Fibroblast of peridontal ligament (primary cell): ENCODE measurements around the gene PDE6B.
"Not testable (repeated sequence)": the region's sequence is repeated elsewhere in the genome, so short reads cannot be mapped to it uniquely, and the experiment has no call there.

Source experiments
- DNase-seq: peaks from one replicate; pipeline ENCODE4 v3.0.0-alpha.2; 2010; ENCODE audit errors: extremely low read depth

The PDE6B gene

DNA sequence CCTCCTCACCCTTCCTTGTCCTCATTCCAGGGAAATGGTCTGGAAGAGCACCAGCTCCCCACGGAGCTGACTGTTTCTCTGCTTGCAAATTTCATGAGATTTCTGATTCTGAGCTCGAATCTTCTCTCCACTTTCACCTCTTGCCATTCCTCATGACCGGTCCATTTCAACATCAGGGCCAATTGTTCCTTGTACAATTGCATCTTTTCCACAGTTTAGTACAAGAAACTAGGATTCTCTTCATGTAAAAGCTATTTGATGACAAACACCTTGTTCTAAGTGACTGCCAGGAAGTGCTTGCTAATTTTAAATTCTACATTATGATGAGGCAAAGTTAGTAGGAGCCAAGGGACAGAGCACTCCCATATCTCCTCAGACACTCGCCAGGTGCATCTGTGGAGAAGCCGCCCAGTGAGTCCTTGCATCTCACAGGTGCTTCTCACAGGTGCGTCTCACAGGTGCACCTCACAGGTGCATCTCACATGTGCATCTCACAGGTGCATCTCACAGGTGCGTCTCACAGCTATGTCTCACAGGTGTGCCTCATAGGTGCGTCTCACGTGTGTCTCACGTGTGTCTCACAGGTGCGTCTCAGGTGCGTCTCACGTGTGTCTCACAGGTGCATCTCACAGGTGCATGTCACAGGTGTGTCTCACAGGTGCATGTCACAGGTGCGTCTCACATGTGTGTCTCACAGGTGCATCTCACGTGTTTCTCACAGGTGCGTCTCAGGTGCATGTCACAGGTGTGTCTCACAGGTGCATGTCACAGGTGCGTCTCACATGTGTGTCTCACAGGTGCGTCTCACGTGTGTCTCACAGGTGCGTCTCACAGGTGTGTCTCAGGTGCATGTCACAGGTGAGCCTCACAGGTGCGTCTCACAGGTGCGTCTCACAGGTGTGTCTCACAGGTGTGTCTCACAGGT lies 3.0 kb upstream of the PDE6B start:
- DNase-seq: peak; percentile 2

DNA sequence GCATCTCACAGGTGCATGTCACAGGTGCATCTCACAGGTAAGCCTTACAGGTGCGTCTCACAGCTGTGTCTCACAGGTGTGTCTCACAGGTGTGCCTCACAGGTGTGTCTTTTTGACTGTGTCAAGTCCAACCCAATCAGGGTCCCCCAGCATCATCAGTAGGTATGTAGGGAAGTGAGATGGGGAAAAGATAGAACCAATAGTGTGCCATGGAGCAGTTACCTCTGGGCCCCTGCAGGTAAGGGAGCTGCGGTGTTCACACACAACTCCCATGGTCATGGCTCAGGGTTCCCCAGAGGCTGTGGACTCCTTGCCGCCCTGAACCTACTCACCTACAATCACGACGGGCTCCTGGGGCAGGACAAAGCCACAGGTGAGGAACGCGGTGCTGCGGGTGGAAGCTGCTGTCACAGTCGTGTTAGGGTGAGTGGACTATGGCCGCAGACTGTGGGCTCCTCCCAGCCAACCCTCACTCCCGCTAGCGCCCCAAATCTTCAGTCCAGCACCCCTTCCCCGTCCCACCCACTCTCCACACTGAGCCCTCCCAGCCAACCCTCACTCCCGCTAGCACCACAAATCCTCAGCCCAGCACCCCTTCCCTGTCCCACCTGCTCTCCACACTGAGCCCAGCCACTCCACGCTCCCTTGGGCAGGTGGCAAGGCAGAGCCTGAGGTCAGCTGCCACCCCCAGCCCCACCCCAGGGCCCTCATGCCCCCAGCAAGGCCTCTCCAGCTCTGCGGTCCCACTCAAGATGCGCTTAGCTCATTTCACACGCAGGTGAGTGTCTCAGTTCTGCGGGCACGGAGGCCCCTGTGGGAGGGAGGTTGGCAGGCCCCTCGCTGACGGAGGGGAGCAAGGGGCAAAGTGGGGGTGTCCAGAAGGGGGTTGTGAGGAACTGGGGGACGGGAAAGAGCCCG lies 2.1 kb upstream of the PDE6B start:
- no peak for DNase-seq

DNA sequence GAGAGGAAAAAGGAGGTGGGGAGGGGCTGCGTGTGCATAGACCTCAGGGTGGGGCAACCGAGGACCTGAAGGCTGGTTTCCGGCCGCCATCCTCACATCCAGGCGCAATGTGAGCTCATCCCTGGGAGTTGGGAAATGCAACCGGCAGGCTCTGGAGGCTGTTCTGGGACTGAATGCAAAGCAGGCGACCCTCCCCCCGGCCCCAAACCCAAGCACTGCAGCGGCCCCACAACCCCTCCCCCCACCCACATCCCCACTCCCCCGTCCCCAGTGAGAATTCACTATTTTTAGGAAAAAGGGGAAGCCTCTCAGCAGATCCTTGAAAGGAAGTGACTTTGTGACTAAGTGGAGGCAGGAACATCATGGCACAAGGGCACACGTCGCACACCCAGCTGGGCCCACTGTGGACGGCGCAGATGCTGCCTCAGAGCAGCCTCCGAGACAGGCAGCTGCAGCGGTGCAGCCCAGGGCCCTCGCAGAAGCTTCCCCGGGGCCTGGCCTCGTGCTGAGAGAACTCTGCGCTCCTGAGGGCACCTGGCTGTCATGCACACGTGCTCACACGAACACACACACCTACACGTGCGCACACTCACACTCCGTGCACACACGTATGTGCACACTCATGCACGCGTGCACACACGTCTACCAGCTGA lies 1.3 kb upstream of the PDE6B start:
- no peak for DNase-seq

DNA sequence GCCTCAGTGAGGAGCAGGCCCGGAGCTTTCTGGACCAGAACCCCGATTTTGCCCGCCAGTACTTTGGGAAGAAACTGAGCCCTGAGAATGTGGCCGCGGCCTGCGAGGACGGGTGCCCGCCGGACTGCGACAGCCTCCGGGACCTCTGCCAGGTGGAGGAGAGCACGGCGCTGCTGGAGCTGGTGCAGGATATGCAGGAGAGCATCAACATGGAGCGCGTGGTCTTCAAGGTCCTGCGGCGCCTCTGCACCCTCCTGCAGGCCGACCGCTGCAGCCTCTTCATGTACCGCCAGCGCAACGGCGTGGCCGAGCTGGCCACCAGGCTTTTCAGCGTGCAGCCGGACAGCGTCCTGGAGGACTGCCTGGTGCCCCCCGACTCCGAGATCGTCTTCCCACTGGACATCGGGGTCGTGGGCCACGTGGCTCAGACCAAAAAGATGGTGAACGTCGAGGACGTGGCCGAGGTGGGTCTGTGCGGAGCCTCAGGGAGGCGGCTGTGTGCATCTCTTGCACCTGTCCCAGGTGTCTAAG lies 323 bp downstream of the PDE6B start:
- DNase-seq: no peak

DNA sequence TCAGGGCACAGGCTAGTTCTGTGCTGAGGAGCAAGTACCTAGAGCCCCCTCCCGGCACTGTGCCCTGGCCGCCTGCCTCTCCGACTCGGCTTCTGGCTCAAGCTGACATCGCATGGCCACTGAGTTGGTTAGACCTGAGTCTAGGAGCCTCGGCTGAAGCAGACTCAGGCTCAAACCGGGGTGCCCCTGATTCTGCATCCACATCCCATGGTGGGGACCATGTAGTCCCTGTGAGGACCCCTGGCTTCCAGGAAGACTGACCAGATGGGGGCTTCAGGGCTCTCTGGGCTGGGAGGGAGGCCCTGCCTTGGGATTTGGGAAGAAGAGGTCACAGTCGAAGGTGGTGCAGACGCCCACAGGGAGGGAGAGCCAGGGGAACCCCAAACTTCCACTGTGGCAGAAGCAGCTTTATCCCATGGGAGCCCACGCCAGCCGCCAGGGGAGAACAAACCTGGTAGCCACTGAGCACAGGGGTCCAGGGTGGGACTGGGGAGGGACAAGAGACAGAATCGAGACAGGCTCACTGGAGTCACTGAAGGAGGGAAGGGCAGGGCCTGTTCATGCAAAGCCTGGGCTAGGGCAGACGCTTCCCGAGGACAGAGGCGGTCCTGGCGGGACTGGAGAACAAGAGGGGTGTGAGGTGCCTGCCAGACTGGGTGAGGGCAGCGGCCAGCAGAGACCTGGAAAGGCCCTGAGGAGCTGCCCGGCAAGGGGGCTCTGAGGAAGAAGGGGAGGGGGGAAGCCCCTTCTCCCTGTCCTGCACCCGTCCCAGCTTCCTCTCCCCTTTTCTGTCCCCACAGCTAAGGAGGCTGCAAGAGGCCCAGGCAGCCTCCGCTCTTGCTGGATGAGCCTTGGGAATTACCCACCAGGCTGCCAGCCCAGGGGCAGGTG lies 1.1 kb downstream of the PDE6B start:
- no peak for DNase-seq

DNA sequence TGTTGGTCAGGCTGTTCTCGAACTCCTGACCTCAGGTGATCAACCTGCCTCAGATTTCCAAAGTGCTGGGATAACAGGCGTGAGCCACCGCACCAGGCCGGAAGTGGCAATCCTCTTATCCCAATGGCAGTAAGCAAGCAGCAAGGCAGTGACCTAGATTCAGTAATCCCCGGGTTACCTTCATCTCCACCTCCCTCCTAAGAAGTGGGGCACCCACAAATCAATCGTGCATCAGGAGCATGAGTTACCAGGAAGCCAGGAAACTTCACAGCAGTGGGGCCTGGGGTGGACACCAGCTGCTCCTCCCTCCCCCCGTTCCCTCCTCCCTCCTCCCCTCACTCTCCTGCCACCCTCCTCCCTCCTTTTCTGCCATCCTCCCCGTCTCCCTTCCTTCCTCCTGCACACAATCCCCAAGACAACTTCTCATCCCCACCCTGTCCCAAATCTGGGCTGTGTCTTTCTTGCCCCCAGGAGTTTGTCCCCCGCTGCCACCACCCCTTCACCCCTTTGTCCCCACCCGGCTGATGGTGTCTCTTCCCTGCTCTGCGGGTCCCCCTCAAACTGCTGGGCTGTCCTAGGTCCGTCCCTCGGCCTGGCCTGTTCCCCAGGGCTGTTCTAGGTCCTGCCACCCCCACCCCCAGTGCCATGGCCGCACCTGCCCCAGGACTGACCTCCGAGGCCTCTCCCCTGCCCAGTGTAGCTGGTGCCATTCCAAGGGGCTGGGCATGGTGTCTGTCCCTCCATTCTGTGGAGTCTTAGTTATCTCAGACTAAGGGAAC lies 2.2 kb downstream of the PDE6B start:
- no peak for DNase-seq

DNA sequence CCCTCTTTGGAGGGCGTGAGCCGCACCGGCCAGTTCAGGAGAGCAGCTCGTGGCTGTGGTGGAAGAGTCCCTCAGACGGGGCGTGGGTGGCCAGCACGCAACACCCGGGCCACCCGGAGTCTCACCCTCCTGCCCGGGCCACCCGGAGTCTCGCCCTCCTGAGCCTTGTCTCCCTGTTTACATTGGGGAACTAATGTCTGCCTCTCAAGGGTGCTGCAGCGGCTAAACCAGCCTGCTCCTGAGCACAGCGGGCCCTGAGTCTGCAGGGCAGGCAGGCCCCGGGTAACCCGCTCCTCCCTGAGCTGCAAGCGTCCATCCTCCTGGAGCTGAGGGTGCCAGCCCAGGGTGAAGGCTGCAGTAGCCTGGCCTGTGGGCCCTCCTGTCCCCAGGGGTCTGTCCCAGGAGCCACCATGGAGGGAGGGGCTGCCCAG lies 3.0 kb downstream of the PDE6B start:
- DNase-seq: no peak

DNA sequence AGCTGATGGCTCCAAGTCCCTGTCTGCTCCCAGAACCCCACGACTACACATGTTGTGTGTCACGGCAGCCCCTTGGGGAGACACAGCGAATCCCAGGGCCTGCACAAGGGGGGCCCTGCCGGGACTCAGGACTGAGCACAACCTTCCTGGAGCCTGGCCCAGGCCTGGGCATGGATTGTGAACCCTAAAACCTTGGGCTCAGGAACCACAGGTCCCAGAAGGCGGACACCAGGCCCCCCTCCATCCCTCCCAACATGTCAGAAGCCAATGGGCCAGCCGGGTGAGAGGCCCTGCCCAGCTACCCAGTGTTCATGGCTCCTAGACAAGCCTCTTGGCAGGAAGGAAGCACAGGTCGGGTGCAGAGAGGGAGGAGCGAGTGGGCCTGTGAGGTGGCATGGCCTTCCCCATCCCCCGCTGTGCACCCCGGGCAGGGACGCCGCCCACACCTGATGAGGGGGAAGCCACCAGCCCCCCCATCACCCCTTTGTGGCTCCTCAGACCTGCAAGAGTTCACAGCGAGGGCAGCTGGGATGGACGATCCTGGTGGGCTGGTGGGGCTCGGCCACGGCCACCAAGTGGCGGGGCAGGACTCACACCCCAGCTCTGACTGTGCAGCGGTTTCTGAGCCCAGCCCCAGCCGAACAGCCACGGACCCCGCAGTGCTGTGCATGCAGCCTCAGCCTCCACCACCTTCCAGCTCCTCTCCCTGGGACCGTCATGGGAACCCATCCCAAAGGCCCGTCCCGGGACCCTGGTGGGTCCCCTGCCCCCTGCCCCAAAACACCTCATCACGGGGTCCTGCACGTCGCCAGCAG lies 3.7 kb downstream of the PDE6B start:
- DNase-seq: no peak

DNA sequence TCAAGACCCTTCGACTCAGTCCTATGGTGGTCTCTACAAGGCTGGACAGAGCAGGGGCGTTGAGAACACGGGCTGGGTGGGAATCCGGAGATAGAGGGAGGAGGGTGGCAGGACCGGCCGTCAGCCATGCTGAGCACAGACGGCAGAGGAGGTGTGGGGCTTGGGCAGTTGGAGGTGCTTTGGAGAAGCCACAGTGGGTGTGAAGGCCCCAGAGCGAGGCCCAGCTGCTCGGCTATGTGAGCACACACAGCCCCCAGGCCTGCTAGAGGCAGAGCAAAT lies 4.2 kb downstream of the PDE6B start:
- no peak for DNase-seq

DNA sequence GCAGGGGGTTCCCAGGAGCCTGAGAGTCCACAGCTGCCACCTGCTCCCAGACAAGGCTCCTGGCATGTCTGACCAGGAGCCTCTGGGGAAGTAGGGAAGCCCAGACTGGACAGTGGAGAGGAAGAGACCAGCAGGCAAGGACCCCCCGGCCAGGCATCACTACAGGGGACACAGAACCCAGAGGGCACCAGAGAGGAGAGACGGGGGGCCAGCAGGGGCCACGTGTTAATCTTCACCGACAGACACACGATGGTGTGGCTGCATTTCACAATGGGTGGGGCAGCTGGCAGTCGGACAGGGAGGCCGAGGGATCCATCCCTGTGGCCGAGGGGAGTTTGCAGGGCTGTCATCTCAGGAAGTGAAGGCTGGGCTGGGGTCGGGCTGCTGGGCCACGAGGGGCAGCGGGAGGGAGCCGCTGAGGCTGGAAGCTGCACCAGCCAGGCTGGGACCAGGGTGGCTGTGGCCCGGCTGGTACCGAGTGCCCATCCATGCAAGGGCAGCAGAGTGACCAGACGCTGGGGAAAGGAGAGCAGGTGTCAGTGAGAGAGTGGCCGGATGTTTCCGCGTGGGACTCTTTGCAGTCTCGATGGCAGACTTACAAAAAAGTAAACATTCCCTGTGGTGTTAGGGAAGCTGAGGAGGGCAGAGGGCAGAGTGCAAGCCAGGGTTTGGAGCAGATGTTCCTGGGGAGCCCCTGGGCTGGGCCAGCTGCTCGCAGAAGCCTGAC lies 4.7 kb downstream of the PDE6B start:
- DNase-seq: no peak

DNA sequence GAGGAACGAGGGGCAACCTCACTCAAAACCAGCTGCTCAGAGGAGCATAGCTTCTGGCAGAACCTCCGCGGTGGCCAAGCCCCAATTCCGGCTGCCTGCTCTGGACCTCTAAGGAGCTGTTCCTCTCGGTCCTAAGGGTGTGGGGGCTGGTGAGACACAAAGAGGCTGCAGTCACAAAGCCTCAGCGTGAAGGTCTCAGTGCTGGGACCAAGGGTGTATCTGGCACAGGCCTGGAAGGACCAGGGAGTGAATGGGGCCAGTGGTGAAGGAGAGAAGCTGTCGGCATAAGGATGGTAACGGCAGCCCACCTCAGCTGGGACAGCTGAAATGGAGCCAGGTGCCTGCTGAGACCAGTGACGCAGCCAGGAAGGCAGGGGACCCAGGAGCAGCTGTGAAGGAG lies 5.3 kb downstream of the PDE6B start:
- DNase-seq: no peak

DNA sequence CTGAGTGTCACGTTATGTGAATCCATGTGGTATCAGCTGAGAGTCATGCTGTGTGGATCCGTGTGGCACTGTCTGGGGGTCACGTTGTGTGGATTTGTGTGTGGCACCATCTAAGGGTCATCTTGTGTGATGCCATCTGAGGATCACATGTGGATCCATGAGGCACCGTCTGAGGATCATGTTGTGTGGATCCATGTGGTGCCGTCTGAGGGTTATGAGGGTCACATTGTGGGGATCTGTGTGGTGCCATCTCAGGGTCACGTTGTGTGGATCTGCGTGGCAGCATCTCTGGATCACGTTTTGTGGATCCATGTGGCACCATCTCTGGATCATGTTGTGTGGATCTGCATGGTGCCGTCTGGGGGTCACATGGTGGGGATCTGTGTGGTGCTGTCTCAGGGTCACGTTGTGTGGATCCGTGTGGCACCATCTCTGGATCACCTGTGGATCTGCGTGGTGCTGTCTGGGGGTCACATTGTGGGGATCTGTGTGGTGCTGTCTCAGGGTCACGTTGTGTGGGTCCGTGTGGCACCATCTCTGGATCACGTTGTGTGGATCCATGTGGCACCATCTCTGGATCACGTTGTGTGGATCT lies 6.9 kb downstream of the PDE6B start:
- no peak for DNase-seq

DNA sequence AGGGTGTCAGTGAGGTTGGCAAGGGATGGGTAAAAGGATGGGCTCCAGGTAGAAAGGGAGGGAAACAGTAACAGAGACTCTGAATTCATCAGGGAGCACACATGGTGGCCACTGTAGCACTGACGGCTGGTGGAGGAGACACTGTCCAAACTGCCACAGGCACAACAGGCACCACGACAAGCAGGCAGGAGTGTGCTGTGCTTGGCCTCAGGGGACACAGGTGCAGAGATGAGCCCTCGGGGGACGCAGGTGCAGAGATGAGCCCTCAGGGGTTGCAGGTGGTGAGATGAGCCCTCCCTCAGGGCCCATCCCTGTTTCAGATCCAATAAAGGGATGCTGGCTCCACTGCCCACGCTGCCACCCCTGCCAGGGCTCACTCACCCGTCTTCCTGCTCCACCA lies 7.6 kb downstream of the PDE6B start:
- DNase-seq: no peak

DNA sequence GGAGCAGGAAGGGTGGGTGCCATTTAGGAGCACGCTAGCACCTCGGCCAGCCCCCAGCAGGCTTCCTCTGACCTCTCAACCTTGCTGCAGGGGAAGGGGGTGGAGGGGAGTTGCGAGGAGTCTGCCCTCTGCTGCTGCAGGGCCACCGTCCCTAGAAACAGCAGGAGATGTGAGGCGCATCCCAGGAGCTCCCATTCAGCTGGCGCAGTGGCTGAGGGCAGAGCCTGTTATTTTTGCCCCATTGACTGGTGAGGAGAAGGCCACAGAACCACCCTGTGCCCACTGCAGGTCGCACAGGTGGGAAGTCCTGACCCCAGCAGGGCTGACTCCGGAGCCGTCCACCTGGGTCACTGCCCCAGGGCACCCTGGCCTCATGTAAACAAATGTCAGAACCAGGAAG lies 8.0 kb downstream of the PDE6B start:
- no peak for DNase-seq

DNA sequence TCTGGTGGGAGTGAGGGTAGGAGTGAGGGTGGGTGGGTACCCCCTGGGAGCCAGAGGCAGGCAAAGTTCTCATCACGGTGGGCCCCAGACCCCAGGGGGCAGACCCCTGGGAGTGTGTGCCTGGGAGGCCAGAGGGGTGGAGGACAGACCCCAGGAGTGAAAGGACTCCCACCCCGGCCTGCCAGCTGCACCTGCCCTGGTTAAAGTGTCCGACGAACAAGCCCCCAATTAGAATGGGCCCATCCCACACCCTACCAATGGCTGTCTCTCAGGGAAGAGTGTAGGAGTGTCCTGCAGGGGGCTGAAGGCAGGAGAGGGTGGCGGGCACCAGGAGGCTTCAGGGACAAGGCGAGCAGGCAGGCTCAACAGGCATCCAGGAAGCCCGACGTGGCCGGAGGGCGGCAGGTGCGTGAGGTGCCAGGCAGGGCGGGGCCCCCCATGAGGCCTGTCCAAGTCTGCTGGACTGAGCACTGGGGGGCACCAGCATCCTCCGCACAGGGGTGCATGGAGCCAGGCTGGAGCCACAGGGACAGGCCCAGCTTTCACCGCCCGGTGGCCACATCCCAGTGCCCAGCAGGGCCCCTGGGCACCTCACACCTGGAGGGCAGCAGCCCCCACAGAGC lies 8.7 kb downstream of the PDE6B start:
- no peak for DNase-seq

DNA sequence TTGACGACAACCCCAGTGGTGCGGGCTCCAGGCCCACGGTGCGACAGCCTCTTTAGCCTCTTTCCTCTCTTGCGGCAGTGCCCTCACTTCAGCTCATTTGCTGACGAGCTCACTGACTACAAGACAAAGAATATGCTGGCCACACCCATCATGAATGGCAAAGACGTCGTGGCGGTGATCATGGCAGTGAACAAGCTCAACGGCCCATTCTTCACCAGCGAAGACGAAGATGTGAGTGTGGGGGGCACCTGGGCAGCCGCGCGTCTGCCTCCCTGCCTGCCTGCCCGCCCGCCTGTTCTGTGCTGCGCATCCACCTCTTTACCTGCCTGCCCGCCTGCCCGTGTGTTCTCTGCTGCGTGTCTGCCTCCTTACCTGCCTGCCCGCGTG lies 9.2 kb downstream of the PDE6B start:
- DNase-seq: no peak

DNA sequence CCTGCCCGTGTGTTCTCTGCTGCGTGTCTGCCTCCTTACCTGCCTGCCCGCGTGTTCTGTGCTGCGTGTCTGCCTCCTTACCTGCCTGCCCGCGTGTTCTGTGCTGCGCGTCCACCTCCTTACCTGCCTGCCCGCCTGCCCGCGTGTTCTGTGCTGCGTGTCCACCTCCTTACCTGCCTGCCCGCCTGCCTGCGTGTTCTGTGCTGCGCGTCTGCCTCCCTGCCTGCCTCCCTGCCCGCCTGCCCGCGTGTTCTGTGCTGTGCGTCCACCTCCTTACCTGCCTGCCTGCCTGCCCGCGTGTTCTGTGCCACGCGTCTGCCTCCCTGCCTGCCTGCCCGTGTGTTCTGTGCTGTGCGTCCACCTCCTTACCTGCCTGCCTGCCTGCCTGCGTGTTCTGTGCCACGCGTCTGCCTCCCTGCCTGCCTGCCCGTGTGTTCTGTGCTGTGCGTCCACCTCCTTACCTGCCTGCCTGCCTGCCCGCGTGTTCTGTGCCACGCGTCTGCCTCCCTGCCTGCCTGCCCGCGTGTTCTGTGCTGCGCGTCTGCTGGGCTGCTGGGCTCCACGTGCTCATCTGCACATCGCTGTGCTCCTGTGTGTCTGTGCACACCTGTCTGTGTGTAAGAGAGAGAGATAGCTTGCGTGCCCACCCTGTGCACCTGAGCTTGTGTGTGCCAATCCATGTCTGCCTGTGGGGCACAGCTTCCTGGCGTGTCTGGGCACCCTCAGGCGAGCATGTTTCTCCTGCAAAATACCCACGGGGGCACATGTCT lies 9.9 kb downstream of the PDE6B start:
- not testable (repeated sequence) for DNase-seq
